GM18520 (cell line): ENCODE data around the gene C16orf90.
"Not testable (repeated sequence)": the region's sequence is repeated elsewhere in the genome, so short reads cannot be mapped to it uniquely, and the experiment has no call there.

Source experiments
- ATAC-seq: cut with Tn5 transposase; IDR thresholded peaks from one replicate; pipeline ENCODE4 v1.9.1; 2021; ENCODE audit not compliant: unreplicated experiment

The C16orf90 gene

GRCh38 chr16:3513892-3514583 is 18.7 kb upstream of the C16orf90 start:
- no peak for ATAC-seq

- no peak for ATAC-seq
Observed at GRCh38 chr16:3511286-3512180, 16.2 kb upstream of the C16orf90 start.

- ATAC-seq = no peak
Observed at GRCh38 chr16:3510416-3510815, 15.1 kb upstream of the C16orf90 start.

GRCh38 chr16:3509470-3509928 is 14.2 kb upstream of the C16orf90 start:
- ATAC-seq = no peak

GRCh38 chr16:3508736-3509135 is 13.4 kb upstream of the C16orf90 start:
- no peak for ATAC-seq

GRCh38 chr16:3503523-3503922 is 8.2 kb upstream of the C16orf90 start:
- ATAC-seq = no peak

- no peak for ATAC-seq
Observed at GRCh38 chr16:3501783-3502400, 6.6 kb upstream of the C16orf90 start.

GRCh38 chr16:3501412-3501761 is 6.1 kb upstream of the C16orf90 start:
- ATAC-seq = not testable (repeated sequence)

GRCh38 chr16:3498988-3499387 is 3.7 kb upstream of the C16orf90 start:
- no peak for ATAC-seq

- no peak for ATAC-seq
Observed at GRCh38 chr16:3497771-3498170, 2.5 kb upstream of the C16orf90 start.

- ATAC-seq = no peak
Observed at GRCh38 chr16:3496386-3496785, 1.1 kb upstream of the C16orf90 start.

GRCh38 chr16:3494386-3494973 is 809 bp downstream of the C16orf90 start:
- ATAC-seq = no peak

- no peak for ATAC-seq
Observed at GRCh38 chr16:3492356-3492755, 2.9 kb downstream of the C16orf90 start.

- no peak for ATAC-seq
Observed at GRCh38 chr16:3490911-3491629, 4.2 kb downstream of the C16orf90 start.

- no peak for ATAC-seq
Observed at GRCh38 chr16:3488801-3489200, 6.5 kb downstream of the C16orf90 start.

- ATAC-seq = no peak
Observed at GRCh38 chr16:3487521-3488410, 7.5 kb downstream of the C16orf90 start.

GRCh38 chr16:3486506-3487215 is 8.6 kb downstream of the C16orf90 start:
- ATAC-seq = no peak

- ATAC-seq = no peak
Observed at GRCh38 chr16:3485821-3486505, 9.3 kb downstream of the C16orf90 start.
